Testis (tissue), 2 donors: ENCODE results near the gene PPM1D.

ENCODE experiments used
- POLR2A ChIP-seq: fragments of 450-650 bp; IDR thresholded peaks from one replicate; pipeline ENCODE4 v1.6.1; 2017; ENCODE audit warnings: antibody characterized with exemption, mild to moderate bottlenecking, moderate library complexity
- TF ChIP-seq, protein P1 (sequence below), 3 experiments: fragments of 450-650 bp in 2 of 3; fragments of 200-600 bp in 1 of 3; sonication (generic) in 1 of 3; IDR thresholded peaks; one replicate each; pipeline ENCODE4 v1.5.1; 2016 to 2019; ENCODE audit warnings: antibody characterized with exemption in 3 of 3, mild to moderate bottlenecking in 2 of 3, moderate library complexity in 1 of 3

DNA sequence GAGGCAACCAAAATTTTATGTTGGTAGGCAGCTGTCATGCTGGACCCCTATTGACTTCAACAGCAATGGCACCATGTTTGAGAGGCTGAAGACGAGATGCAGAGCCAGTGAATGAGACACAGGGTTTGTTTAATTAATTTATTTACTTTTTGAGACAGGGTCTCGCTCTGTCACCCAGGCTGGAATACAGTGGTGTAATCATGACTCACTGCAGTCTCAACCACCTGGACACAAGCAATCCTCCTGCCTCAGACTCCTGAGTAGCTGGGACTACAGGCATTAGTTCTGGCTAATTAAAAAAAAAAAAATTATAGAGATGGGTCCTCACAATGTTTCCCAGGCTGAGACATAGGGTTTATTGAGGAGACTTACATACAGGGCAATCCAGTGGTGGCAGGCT lies 36.2 kb upstream of the PPM1D start:
- TF ChIP-seq POLR2A, result no peak
- TF ChIP-seq, protein P1, sequence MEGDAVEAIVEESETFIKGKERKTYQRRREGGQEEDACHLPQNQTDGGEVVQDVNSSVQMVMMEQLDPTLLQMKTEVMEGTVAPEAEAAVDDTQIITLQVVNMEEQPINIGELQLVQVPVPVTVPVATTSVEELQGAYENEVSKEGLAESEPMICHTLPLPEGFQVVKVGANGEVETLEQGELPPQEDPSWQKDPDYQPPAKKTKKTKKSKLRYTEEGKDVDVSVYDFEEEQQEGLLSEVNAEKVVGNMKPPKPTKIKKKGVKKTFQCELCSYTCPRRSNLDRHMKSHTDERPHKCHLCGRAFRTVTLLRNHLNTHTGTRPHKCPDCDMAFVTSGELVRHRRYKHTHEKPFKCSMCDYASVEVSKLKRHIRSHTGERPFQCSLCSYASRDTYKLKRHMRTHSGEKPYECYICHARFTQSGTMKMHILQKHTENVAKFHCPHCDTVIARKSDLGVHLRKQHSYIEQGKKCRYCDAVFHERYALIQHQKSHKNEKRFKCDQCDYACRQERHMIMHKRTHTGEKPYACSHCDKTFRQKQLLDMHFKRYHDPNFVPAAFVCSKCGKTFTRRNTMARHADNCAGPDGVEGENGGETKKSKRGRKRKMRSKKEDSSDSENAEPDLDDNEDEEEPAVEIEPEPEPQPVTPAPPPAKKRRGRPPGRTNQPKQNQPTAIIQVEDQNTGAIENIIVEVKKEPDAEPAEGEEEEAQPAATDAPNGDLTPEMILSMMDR (IDR thresholded peaks at IDR 0.05), result no peak
